Natural killer cell (primary cell): Measurements from ENCODE around the gene ZCCHC14. TPM values are rescaled to one million over a fixed set of nuclear protein-coding genes. Genes with fewer than 3 reads are reported as not detected.

ENCODE experiments used
- ATAC-seq, 3 donors: fragments of 150-1000 bp in 2 of 3; fragments of 200-7000 bp in 1 of 3; cut with Tn5 transposase; 1 replicate in 1 of 3; 2 replicates in 2 of 3; pipeline ENCODE4 v1.10.0; 2021; ENCODE audit warnings: mild to moderate bottlenecking in 2 of 3, moderate library complexity in 2 of 3
- DNase-seq, 2 donors: peaks; one replicate each; pipeline versions ENCODE4 v3.0.0 to v3.0.0-alpha.2; 2013 to 2021; ENCODE audit warnings: mixed read lengths in 1 of 2
- H3K27ac ChIP-seq: one replicate; pipeline ENCODE4 v1.5.1; 2013; ENCODE audit warnings: mild to moderate bottlenecking, low read length
- H3K27me3 ChIP-seq: one replicate; pipeline ENCODE4 v1.6.1; 2013; ENCODE audit warnings: low read length; ENCODE audit not compliant: control insufficient read depth, insufficient read depth
- H3K36me3 ChIP-seq: one replicate; pipeline ENCODE4 v1.6.1; 2013; ENCODE audit warnings: low read length; ENCODE audit not compliant: control insufficient read depth, insufficient read depth
- H3K4me1 ChIP-seq: one replicate; pipeline ENCODE4 v1.6.1; 2013; ENCODE audit warnings: low read length; ENCODE audit not compliant: control insufficient read depth, insufficient read depth
- H3K4me3 ChIP-seq: one replicate; pipeline ENCODE4 v1.5.1; 2013; ENCODE audit warnings: low read length
- H3K9me3 ChIP-seq: one replicate; pipeline ENCODE4 v1.6.1; 2013; ENCODE audit warnings: low read length; ENCODE audit not compliant: control insufficient read depth, insufficient read depth
- H3K27ac Mint-ChIP-seq, 2 donors: one replicate each; pipeline ENCODE4 v1.8.0; 2022; ENCODE audit warnings: mild to moderate bottlenecking in 2 of 2, mixed read lengths in 2 of 2, moderate library complexity in 1 of 2
- H3K27me3 Mint-ChIP-seq, 2 donors: one replicate each; pipeline ENCODE4 v1.8.0; 2022; ENCODE audit warnings: low read depth in 2 of 2, mixed read lengths in 2 of 2
- H3K36me3 Mint-ChIP-seq: one replicate; pipeline ENCODE4 v1.8.0; 2022; ENCODE audit warnings: mixed read lengths
- H3K4me1 Mint-ChIP-seq, 2 donors: one replicate each; pipeline ENCODE4 v1.8.0; 2022; ENCODE audit warnings: mixed read lengths in 2 of 2
- H3K4me3 Mint-ChIP-seq: one replicate; pipeline ENCODE4 v1.8.0; 2022; ENCODE audit warnings: mild to moderate bottlenecking, moderate library complexity, mixed read lengths
- H3K9me3 Mint-ChIP-seq, 2 donors: one replicate each; pipeline ENCODE4 v1.8.0; 2022; ENCODE audit warnings: mixed read lengths in 2 of 2
- WGBS: methylation state at CpG from one replicate; pipeline ENCODE4 v1.1.7; 2013; ENCODE audit warnings: missing lambda C conversion rate; ENCODE audit not compliant: insufficient coverage; 5-methylcytosine and 5-hydroxymethylcytosine counted together
- intact Hi-C: fragments of 100-400 bp; cut with micrococcal nuclease; formaldehyde crosslinking; loops from one replicate; pipeline ENCODE4 v1.14.2; 2022
- total RNA-seq, 4 donors: library from RNA; stranded (reverse); fragments of 120-200 nt in 1 of 4; gene quantifications; one replicate each; pipeline versions ENCODE4 v1.2.3 to v1.2.4, GENCODE V29; 2013 to 2022
- TF ChIP-seq, protein P1 (sequence below): fragments of 200-600 bp; IDR thresholded peaks from one replicate; pipeline ENCODE4 v1.8.0; 2022; ENCODE audit warnings: antibody characterized with exemption

The ZCCHC14 gene
- total RNA-seq, 3 donors from 2014 or later (not counting 1 experiment from before 2014, with no cell fraction given) = 12.2 to 20.9 (median 19.2) TPM

- intact Hi-C loops = no loop called here
- Histone ChIP-seq H3K4me3 (no peak overlapping the region), H3K27me3 (no peaks in the 10 kb centered on the region), H3K4me1 (no peaks in the 10 kb centered on the region), H3K9me3 (no peaks in the 10 kb centered on the region), H3K36me3 (peaks cover 11% of the 10 kb centered on the region), H3K27ac (no peak overlapping the region)
- WGBS = 94% methylated on average over 12 of the region's 12 CpGs
- Mint-ChIP-seq H3K4me3 (no peak overlapping the region), H3K4me1 (peaks cover 4 to 11% of the 10 kb centered on the region in 2 donors), H3K9me3 (no peaks in the 10 kb centered on the region), H3K27ac (no peak overlapping the region), H3K27me3 (no peaks in the 10 kb centered on the region), H3K36me3 (peaks cover 7% of the 10 kb centered on the region)
- DNase-seq = no peak
- TF ChIP-seq, protein P1, sequence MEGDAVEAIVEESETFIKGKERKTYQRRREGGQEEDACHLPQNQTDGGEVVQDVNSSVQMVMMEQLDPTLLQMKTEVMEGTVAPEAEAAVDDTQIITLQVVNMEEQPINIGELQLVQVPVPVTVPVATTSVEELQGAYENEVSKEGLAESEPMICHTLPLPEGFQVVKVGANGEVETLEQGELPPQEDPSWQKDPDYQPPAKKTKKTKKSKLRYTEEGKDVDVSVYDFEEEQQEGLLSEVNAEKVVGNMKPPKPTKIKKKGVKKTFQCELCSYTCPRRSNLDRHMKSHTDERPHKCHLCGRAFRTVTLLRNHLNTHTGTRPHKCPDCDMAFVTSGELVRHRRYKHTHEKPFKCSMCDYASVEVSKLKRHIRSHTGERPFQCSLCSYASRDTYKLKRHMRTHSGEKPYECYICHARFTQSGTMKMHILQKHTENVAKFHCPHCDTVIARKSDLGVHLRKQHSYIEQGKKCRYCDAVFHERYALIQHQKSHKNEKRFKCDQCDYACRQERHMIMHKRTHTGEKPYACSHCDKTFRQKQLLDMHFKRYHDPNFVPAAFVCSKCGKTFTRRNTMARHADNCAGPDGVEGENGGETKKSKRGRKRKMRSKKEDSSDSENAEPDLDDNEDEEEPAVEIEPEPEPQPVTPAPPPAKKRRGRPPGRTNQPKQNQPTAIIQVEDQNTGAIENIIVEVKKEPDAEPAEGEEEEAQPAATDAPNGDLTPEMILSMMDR = no peak
- no peak for ATAC-seq
Observed at GRCh38 chr16:87425941-87426340, 66.9 kb downstream of the ZCCHC14 start.

GRCh38 chr16:87424266-87424665 lies 68.6 kb downstream of the ZCCHC14 start:
- TF ChIP-seq, protein P1 = no peak
- no peaks in the 10 kb centered on the region for H3K27me3 ChIP-seq
- H3K9me3 ChIP-seq = no peaks in the 10 kb centered on the region
- Mint-ChIP-seq H3K9me3 (no peaks in the 10 kb centered on the region), H3K4me1 (peaks cover 4 to 11% of the 10 kb centered on the region in 2 donors), H3K27ac (no peak overlapping the region), H3K27me3 (no peaks in the 10 kb centered on the region), H3K36me3 (peaks cover 7% of the 10 kb centered on the region), H3K4me3 (no peak overlapping the region)
- intact Hi-C loops = no loop called here
- WGBS = 97% methylated on average over 12 of the region's 12 CpGs
- DNase-seq = no peak
- no peak overlapping the region for H3K27ac ChIP-seq
- no peak for ATAC-seq
- peaks cover 11% of the 10 kb centered on the region for H3K36me3 ChIP-seq
- H3K4me1 ChIP-seq = no peaks in the 10 kb centered on the region
- no peak overlapping the region for H3K4me3 ChIP-seq

GRCh38 chr16:87423429-87423828 lies 69.4 kb downstream of the ZCCHC14 start:
- no peaks in the 10 kb centered on the region for H3K9me3 ChIP-seq
- H3K4me3 ChIP-seq = no peak overlapping the region
- intact Hi-C loops = no loop called here
- Mint-ChIP-seq H3K27ac (no peak overlapping the region), H3K36me3 (peaks cover 7% of the 10 kb centered on the region), H3K4me3 (no peak overlapping the region), H3K4me1 (peaks cover 4 to 11% of the 10 kb centered on the region in 2 donors), H3K27me3 (no peaks in the 10 kb centered on the region), H3K9me3 (no peaks in the 10 kb centered on the region)
- 95% methylated on average over 13 of the region's 15 CpGs for WGBS
- H3K36me3 ChIP-seq = peaks cover 11% of the 10 kb centered on the region
- ATAC-seq = no peak
- no peak for DNase-seq
- H3K27ac ChIP-seq = no peak overlapping the region
- H3K4me1 ChIP-seq = no peaks in the 10 kb centered on the region
- TF ChIP-seq, protein P1 = no peak
- no peaks in the 10 kb centered on the region for H3K27me3 ChIP-seq

GRCh38 chr16:87422106-87422505 lies 70.7 kb downstream of the ZCCHC14 start:
- WGBS = 95% methylated on average over 11 of the region's 11 CpGs
- H3K4me1 Mint-ChIP-seq = peaks cover 4 to 11% of the 10 kb centered on the region in 2 donors
- H3K27ac Mint-ChIP-seq = no peak overlapping the region
- peaks cover 11% of the 10 kb centered on the region for H3K36me3 ChIP-seq
- H3K27me3 ChIP-seq = no peaks in the 10 kb centered on the region
- H3K4me1 ChIP-seq = no peaks in the 10 kb centered on the region
- H3K4me3 ChIP-seq = no peak overlapping the region
- H3K27me3 Mint-ChIP-seq = no peaks in the 10 kb centered on the region
- H3K9me3 ChIP-seq = no peaks in the 10 kb centered on the region
- H3K27ac ChIP-seq = no peak overlapping the region
- no peak for DNase-seq
- no peak overlapping the region for H3K4me3 Mint-ChIP-seq
- H3K36me3 Mint-ChIP-seq = peaks cover 7% of the 10 kb centered on the region
- TF ChIP-seq, protein P1 = no peak
- intact Hi-C loops = no loop called here
- ATAC-seq = no peak
- H3K9me3 Mint-ChIP-seq = no peaks in the 10 kb centered on the region
